ENCODE results near the gene AQP12B. TPM values are rescaled to one million over a fixed set of nuclear protein-coding genes. Genes with fewer than 3 reads are reported as not detected.

The AQP12B gene
- total and polyA plus RNA-seq, 2 of the 13 experiments (the other 11 are each of a cell fraction or from before 2014, with no cell fraction given), result not detected

GRCh38 chr2:240720686-240721595, 38.3 kb upstream of the AQP12B start:
- no TSS peak for BruUV-seq (replicated peaks)
- Histone ChIP-seq H2AFZ (ENCODE audit: low read length) (no peak overlapping the region), H3K9ac (ENCODE audit: insufficient read depth, low read depth, low read length) (no peak overlapping the region), H3K4me1 (ENCODE audit: insufficient read depth, low read length) (no peaks in the 10 kb centered on the region), H3K27me3 (ENCODE audit: control insufficient read depth in 1 of 2, insufficient read depth in 2 of 2, low read length in 2 of 2) (peaks cover 67 to 99% of the 10 kb centered on the region in 2 experiments), H3K4me3 (replicated peaks in 1 of 3; ENCODE audit: insufficient read depth in 1 of 3, low read depth in 2 of 3, low read length in 3 of 3) (no peak overlapping the region), H3K36me3 (replicated peaks in 1 of 2; ENCODE audit: control insufficient read depth in 1 of 2, insufficient read depth in 2 of 2, low read length in 2 of 2) (no peaks in the 10 kb centered on the region), H3K4me2 (ENCODE audit: low read depth, low read length) (no peak overlapping the region), H4K20me1 (ENCODE audit: insufficient read depth, low read length) (no peaks in the 10 kb centered on the region; the same call in 1 of the 2 replicates), H3K9me3 (ENCODE audit: low read length) (no peaks in the 10 kb centered on the region), H3K79me2 (ENCODE audit: insufficient read depth, low read length) (no peaks in the 10 kb centered on the region), H3K27ac (ENCODE audit: extremely low read length, insufficient read depth, low read length) (no peak overlapping the region)
- WGBS (ENCODE audit: low lambda C conversion rate), result 16% methylated on average over 10 of the region's 25 CpGs
- no peak for DNase-seq (ENCODE audit: low spot score)
- CTCF ChIA-PET (ENCODE audit: low intra/inter-chr PET ratio, low total read pairs), result no interaction called here
- intact Hi-C loops (cut with micrococcal nuclease; ENCODE audit: unreplicated experiment) (no loop called here), in situ Hi-C loops (cut with HindIII; ENCODE audit: extremely low pct_ligation_motif_present, low pct_unique_long_range_greater_than_20kb) (no loop called here)
- FAIRE-seq, result no peak
- no peak for ATAC-seq
- POLR2A ChIA-PET, result no interaction called here
- TF ChIP-seq TRIM24 (CRISPR knock-in tag; IDR thresholded peaks at IDR 0.05) (no peak), ZNF670 (CRISPR knock-in tag; IDR thresholded peaks at IDR 0.05; ENCODE audit: borderline replicate concordance) (no peak), SNAI1 (CRISPR knock-in tag; IDR thresholded peaks at IDR 0.05; ENCODE audit: borderline replicate concordance) (no peak), ZBTB40 (IDR thresholded peaks at IDR 0.05) (no peak), ZBTB40 (CRISPR knock-in tag; IDR thresholded peaks at IDR 0.05) (no peak), PHB2 (IDR thresholded peaks at IDR 0.05; ENCODE audit: partially characterized antibody) (no peak), ZNF687 (CRISPR knock-in tag; IDR thresholded peaks at IDR 0.05) (no peak), ZFP41 (CRISPR knock-in tag; IDR thresholded peaks at IDR 0.05; ENCODE audit: borderline replicate concordance) (no peak), ATF5 (CRISPR knock-in tag; IDR thresholded peaks at IDR 0.05; ENCODE audit: low read depth) (no peak)

All from HepG2 (cell line).